ENCODE results near the gene CTBP2.

The CTBP2 gene

GRCh38 chr10:125024497-125025234, 135.7 kb downstream of the CTBP2 start:
- DNase-seq (ENCODE audit: low read depth), result no peak

DNA sequence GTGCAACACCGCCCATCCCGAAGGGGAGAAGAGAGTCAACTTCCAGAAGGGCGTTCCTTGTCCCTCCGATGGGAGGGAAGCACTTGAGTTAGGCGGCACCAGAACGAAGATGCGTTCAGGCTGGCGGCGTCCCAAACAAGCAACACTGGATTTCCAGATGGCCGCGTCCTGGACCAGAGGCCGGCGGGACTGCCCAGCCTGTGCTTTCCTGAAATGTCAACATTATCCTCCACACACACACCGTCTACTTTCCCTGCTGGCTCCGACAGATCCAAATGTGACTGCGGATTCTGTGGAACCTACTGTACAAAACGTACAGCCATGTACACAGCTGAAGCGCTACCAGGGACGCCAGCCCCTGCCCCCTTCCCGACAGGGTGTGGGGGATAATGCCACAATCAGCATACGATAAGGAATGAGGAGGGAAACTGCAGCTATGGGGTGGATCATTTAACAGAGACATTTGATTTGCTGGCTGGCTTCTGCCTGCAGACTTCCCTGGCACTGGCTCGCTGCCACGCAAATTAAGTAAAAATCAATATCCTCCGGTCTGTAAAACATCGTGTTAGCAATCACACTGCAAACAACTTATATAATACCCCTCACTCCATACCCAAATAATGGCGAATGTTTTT, 136.4 kb downstream of the CTBP2 start:
- DNase-seq (ENCODE audit: low read depth), result no peak

DNA sequence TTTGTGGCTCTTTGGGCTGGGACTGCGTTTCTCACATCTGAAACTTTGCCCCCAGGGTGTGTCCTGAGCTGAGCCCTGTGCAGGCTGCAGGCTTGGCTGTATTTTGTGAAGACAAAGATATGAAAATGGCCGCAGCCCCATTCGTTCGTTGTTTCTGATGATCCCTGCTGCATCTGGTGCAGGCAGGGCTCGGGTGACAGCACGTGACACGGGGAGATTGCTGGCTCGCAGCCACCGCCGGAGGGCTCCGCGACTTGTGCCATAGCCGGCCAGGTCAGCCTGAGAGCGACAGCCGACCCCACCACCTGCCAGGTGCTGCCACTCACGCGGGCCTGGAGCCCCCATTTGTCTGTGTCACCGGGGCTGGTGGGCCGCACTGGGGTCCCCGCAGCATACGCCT, 137.1 kb downstream of the CTBP2 start:
- no peak for DNase-seq (ENCODE audit: low read depth)

DNA sequence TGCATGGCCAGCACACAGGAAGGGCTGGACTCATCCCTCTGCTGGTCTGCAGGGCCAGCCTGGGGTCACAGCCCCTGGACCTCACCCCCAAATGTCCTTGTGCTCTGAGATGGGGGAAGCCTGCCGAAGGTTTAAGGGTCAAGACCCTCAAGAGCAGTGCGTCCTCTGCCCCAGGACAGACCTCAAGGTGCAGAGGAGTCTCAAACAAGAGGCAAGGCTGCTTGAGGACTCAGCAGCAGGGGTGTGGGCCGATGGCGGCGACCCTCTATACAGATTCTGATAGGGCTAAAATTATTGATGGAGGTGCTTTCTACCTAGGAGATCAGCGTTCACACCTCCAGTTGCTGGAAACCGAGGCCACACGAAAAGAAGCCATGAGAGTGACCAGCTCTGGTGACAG, 137.7 kb downstream of the CTBP2 start:
- DNase-seq (ENCODE audit: low read depth), result no peak

GRCh38 chr10:125021686-125022344, 138.5 kb downstream of the CTBP2 start:
- DNase-seq (ENCODE audit: low read depth), result no peak

DNA sequence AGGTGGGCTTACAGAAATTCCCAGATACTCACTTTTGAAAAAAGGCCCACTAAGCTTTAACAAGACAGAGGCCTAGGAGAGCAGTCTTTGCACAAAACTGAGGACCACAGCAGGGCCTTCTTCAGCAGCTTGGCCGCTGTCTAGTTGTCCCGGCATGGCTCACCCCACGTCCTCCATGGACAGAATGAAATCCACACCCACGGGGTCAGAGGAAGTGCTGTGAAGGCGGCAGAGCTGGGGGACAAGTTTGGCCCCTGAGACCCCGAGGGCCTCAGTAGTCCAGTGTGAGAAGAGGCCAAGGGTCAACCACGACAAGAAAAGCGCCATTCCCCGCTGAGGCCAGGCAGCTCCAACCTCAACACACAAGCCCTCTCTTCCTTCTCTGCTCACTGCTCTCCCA, 139.5 kb downstream of the CTBP2 start:
- DNase-seq (ENCODE audit: low read depth), result no peak

GRCh38 chr10:125020386-125020785, 140.0 kb downstream of the CTBP2 start:
- no peak for DNase-seq (ENCODE audit: low read depth)

- no peak for DNase-seq (ENCODE audit: low read depth)
These were observed 141.7 kb downstream of the CTBP2 start for GRCh38 chr10:125018576-125019143.

DNA sequence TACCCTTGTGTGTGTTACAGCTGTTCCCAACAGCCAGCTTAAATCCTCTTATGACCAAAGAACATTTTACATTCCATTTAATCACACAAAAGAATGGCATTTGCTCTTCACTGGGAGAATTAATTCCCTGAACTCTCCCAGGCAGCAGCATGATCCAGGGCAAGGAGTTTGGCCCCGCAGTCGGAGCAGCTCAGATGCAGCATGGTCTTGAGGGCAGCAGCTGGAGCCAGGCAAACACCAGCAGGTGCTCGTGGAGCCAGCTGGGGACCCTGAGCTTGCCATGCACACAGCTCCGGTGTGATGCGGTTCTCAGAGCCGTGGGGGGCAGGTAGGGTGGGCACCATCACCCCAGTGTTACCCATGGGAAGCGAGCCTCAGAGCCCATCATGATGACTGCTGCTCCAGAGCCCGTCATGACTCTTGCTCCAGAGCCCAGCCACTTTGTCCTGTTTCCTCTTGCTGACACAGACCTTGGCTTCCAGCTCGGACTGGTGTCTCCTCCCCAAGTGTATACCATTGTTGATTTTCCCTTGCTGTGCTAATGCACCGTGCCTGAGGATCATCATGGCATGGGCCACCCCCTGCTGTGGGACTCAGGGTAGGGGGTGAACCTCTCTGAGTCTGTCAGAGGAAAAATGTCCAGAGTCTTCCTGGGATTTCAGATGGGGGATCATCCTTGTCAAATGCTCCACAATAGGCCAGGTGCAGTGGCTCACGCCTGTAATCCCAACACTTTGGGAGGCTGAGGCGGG, 142.6 kb downstream of the CTBP2 start:
- no peak for DNase-seq (ENCODE audit: low read depth)

GRCh38 chr10:125016611-125017202, 143.7 kb downstream of the CTBP2 start:
- no peak for DNase-seq (ENCODE audit: low read depth)

DNA sequence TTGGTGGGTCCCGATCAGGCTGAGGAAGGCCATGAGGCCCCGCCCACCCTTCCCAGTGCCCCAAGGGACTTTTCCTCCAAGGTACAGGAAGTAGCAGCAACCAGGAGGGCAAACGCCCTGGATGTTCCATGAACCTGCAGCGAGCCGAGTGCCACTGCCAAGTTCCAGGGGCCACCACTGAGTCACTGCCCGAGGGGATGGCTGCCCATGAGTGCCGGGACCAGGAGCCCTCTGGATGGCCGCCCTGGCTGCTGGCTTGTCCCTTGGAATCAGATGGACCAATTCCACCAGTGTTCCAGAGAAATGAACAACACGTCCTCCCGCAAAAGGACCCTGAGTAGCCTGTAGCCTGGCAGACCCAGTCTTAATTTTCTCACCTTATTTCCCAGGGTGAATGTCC, 144.2 kb downstream of the CTBP2 start:
- no peak for DNase-seq (ENCODE audit: low read depth)

DNA sequence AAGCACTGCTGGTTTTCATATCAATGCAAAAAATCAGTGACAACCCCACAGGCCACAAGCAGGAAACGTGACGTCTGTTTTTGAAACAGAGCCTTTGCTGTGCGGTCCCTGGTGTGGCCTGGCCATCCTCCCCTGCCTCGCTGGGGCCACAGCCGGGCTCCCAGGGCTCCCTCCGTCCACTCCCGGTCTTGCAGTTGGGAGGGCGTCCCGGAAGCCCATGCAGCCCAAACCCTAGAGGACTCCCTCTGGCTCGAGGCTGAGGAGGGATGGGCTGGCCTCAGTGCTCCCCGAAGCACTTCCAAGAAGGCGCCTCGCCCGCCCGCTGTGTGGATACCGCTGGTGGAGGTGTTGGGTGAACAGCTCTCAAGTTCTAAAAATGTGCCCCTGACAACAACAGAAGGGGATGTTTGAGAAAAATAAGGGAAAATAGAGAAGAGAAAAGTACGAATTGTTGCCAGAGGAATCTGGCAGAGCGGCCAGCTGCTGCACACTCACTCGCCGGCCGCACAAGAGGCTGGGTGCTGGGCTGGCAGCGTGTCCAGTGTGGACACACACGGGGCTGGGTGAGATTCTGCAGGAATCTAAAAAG, 144.9 kb downstream of the CTBP2 start:
- no peak for DNase-seq (ENCODE audit: low read depth)

- no peak for DNase-seq (ENCODE audit: low read depth)
These were observed 145.5 kb downstream of the CTBP2 start for GRCh38 chr10:125014836-125015355.

- no peak for DNase-seq (ENCODE audit: low read depth)
These were observed 146.1 kb downstream of the CTBP2 start for GRCh38 chr10:125014086-125014830.

- DNase-seq (ENCODE audit: low read depth), result no peak
These were observed 146.9 kb downstream of the CTBP2 start for GRCh38 chr10:125013529-125013872.

- no peak for DNase-seq (ENCODE audit: low read depth)
These were observed 147.4 kb downstream of the CTBP2 start for GRCh38 chr10:125012851-125013528.

DNA sequence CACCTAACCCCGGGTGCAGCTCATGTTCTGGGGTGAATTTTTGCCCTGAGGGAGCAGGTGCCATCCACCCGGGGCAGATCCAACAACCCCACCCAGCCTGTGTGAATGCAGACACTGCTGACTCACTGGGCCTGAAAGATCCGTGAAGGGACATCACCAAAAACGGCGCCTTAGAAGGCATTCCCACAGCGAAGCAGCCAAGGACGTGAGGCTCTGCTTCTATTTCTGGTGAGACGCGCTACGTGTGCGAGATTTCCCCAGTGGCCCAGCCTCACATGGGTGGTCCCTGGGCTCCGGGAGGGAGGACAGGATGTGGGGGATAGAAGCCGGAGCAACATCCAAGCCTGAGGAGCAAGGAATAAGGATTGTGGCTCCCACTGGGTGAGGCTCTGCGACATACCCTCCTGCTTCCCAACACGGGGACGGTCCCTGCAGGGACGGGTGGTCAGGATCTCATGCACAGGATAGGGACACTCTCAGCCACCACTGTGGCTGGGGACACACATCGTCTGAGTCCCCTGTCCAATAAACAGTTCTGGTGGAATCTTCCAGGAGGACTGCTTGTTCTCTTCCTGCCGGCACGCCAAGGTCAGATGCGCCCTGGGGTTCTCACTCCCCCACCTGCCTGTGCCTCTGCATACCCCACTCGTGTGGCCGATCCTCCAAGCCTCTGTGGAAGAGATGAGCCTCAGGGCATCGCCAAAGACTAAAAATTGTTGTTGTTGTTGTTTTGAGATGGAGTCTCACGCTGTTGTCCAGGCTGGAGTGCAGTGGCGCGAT, 148.2 kb downstream of the CTBP2 start:
- DNase-seq (ENCODE audit: low read depth), result no peak

GRCh38 chr10:125011171-125011925, 149.0 kb downstream of the CTBP2 start:
- DNase-seq (ENCODE audit: low read depth), result no peak

All from activated T-helper 9 cell treated with anti-CD3 and anti-CD28 coated beads, Interleukin-2, amount 50 U/mL, for 16 hours (primary cell).